Transverse colon (tissue), 4 donors: ENCODE measurements around the gene CCL13.

Source experiments
- CTCF ChIP-seq, 5 experiments: fragments of 200-600 bp in 3 of 5; fragments of 450-650 bp in 2 of 5; sonication (generic) in 3 of 5; IDR thresholded peaks; 1 replicate in 2 of 5; 2 replicates in 3 of 5; pipeline ENCODE4 v1.5.1; 2016 to 2017; ENCODE audit warnings: antibody characterized with exemption in 5 of 5, inconsistent platforms in 3 of 5, mild to moderate bottlenecking in 2 of 5, moderate library complexity in 1 of 5
- EP300 ChIP-seq: sonication (generic); formaldehyde crosslinking; IDR thresholded peaks from one replicate; pipeline ENCODE4 v1.6.1; 2017; ENCODE audit warnings: antibody characterized with exemption, low read depth
- POLR2A ChIP-seq: fragments of 450-650 bp; IDR thresholded peaks from one replicate; pipeline ENCODE4 v1.6.1; 2016; ENCODE audit warnings: antibody characterized with exemption, mild to moderate bottlenecking, moderate library complexity
- POLR2AphosphoS5 ChIP-seq, 3 donors: sonication (generic); formaldehyde crosslinking; IDR thresholded peaks; one replicate each; pipeline ENCODE4 v1.6.1; 2016; ENCODE audit warnings: antibody characterized with exemption in 3 of 3

GRCh38 chr17:34377078-34377823, 21.0 kb downstream of the CCL13 start:
- TF ChIP-seq CTCF (IDR thresholded peaks at IDR 0.05) (no peak), POLR2AphosphoS5 (IDR thresholded peaks at IDR 0.05) (no peak), POLR2A (no peak), EP300 (no peak)
